Measurements from ENCODE around the gene PPFIBP1. TPM values are rescaled to one million over a fixed set of nuclear protein-coding genes. Genes with fewer than 3 reads are reported as not detected.

Gene PPFIBP1
- total and polyA plus RNA-seq, 2 of the 13 experiments (the other 11 are each of a cell fraction or from before 2014, with no cell fraction given), result 16.2 to 21.8 TPM

- Histone ChIP-seq H3K4me2 (ENCODE audit: low read depth, low read length) (no peak overlapping the region), H3K27me3 (ENCODE audit: control insufficient read depth in 1 of 2, insufficient read depth in 2 of 2, low read length in 2 of 2) (no peaks in the 10 kb centered on the region), H3K4me3 (replicated peaks in 1 of 3; ENCODE audit: insufficient read depth in 1 of 3, low read depth in 2 of 3, low read length in 3 of 3) (no peak overlapping the region), H3K36me3 (replicated peaks in 1 of 2; ENCODE audit: control insufficient read depth in 1 of 2, insufficient read depth in 2 of 2, low read length in 2 of 2) (no peaks in the 10 kb centered on the region; a peak in 1 of 5 replicates), H3K9me3 (ENCODE audit: low read length) (no peaks in the 10 kb centered on the region), H3K27ac (ENCODE audit: extremely low read length, insufficient read depth, low read length) (no peak overlapping the region), H2AFZ (ENCODE audit: low read length) (no peak overlapping the region), H3K9ac (ENCODE audit: insufficient read depth, low read depth, low read length) (no peak overlapping the region), H3K79me2 (ENCODE audit: insufficient read depth, low read length) (no peaks in the 10 kb centered on the region), H4K20me1 (ENCODE audit: insufficient read depth, low read length) (0 out of 2 replicates have a peak, but pooled peaks cover 3% of the 10 kb centered on the region), H3K4me1 (ENCODE audit: insufficient read depth, low read length) (peaks cover 6% of the 10 kb centered on the region; the same call in 1 of the 2 replicates)
- BruUV-seq (replicated peaks), result no TSS peak
- WGBS (ENCODE audit: low lambda C conversion rate), result 95% methylated on average over 9 of the region's 9 CpGs
- ATAC-seq (no peak), FAIRE-seq (no peak), DNase-seq (ENCODE audit: low spot score) (no peak)
- ChIA-PET CTCF (ENCODE audit: low intra/inter-chr PET ratio, low total read pairs) (no interaction called here), POLR2A (no interaction called here)
- intact Hi-C loops (cut with micrococcal nuclease; ENCODE audit: unreplicated experiment), result no loop called here
- in situ Hi-C loops (cut with HindIII; ENCODE audit: extremely low pct_ligation_motif_present, low pct_unique_long_range_greater_than_20kb), result no loop called here
- TF ChIP-seq RAD51 (IDR thresholded peaks at IDR 0.05; ENCODE audit: borderline replicate concordance) (no peak), KDM5A (IDR thresholded peaks at IDR 0.05; ENCODE audit: borderline replicate concordance, low read length) (no peak), PBX2 (CRISPR knock-in tag; IDR thresholded peaks at IDR 0.05) (no peak), ZNF263 (CRISPR knock-in tag; IDR thresholded peaks at IDR 0.05) (no peak), ZSCAN25 (CRISPR knock-in tag; IDR thresholded peaks at IDR 0.05) (no peak), ETS1 (CRISPR knock-in tag; IDR thresholded peaks at IDR 0.05) (no peak), ARID3A (IDR thresholded peaks at IDR 0.05; ENCODE audit: low read depth, low read length) (no peak), NR0B2 (CRISPR knock-in tag; IDR thresholded peaks at IDR 0.05) (no peak), ZNF790 (CRISPR knock-in tag; IDR thresholded peaks at IDR 0.05; ENCODE audit: borderline replicate concordance) (no peak), NAIF1 (CRISPR knock-in tag; IDR thresholded peaks at IDR 0.05; ENCODE audit: borderline replicate concordance) (no peak), MYNN (CRISPR knock-in tag; IDR thresholded peaks at IDR 0.05; ENCODE audit: low read depth) (no peak), ZMYM2 (CRISPR knock-in tag; IDR thresholded peaks at IDR 0.05) (no peak), THRA (CRISPR knock-in tag; IDR thresholded peaks at IDR 0.05; ENCODE audit: borderline replicate concordance) (no peak), FOXM1 (CRISPR knock-in tag; IDR thresholded peaks at IDR 0.05) (no peak), ZNF335 (CRISPR knock-in tag; IDR thresholded peaks at IDR 0.05) (no peak), JUND (CRISPR knock-in tag; IDR thresholded peaks at IDR 0.05) (no peak)
Measured at GRCh38 chr12:27580561-27581330, 56.7 kb downstream of the PPFIBP1 start.
